WTC11 (cell line): ENCODE results near the gene SYN1. TPM values are rescaled to one million over a fixed set of nuclear protein-coding genes. Genes with fewer than 3 reads are reported as not detected.

Experiments used
- microRNA-seq: library from miRNA; unstranded; fragments of <30 nt; microRNA quantifications from one replicate; pipeline ENCODE4 v1.2.0, GENCODE V29; 2022; ENCODE audit warnings: borderline number of aligned reads
- total RNA-seq: library from RNA; stranded (reverse); gene quantifications from 3 replicates; pipeline ENCODE4 v1.2.3, GENCODE V29; 2021

Gene SYN1
- total RNA-seq, 1 experiment from 2014 or later: 7.1 TPM

Small RNAs within 50 kb of the gene (microRNA-seq; reads per million reads assigned to microRNA genes)
- gene MIR4769: not detected

Other genes with a start within 250 kb of the SYN1 start
- 1.7 to 2.0 TPM (median 1.8 TPM) in 3 replicates for gene ZNF157, start 249.3 kb downstream of the SYN1 start, total RNA-seq
- gene ZNF41, start 136.6 kb downstream of the SYN1 start, total RNA-seq: 4.9 to 6.7 TPM (median 6.6 TPM) in 3 replicates
- 52.5 to 55.8 TPM (median 55.1 TPM) in 3 replicates for gene ARAF, start 58.7 kb downstream of the SYN1 start, total RNA-seq
- 35.4 to 50.8 TPM (median 50.1 TPM) in 3 replicates for gene TIMP1, start 37.4 kb downstream of the SYN1 start, total RNA-seq
- 2.0 to 3.4 TPM (median 2.8 TPM) in 3 replicates for gene CFP, start 10.1 kb upstream of the SYN1 start, total RNA-seq
- gene ELK1, start 30.7 kb upstream of the SYN1 start, total RNA-seq: 35.2 to 35.8 TPM (median 35.3 TPM) in 3 replicates
- gene UXT, start 39.3 kb upstream of the SYN1 start, total RNA-seq: 68.6 to 80.5 TPM (median 79.9 TPM) in 3 replicates
- 8.9 to 12.0 TPM (median 11.9 TPM) in 3 replicates for gene ZNF81, start 217.0 kb upstream of the SYN1 start, total RNA-seq